ENCODE data around the gene SPOCK1.

- no peak for TF ChIP-seq EZH2 (IDR thresholded peaks at IDR 0.05; ENCODE audit: borderline replicate concordance, low read depth, low read length, severe bottlenecking)
- TF ChIP-seq CTCF (IDR thresholded peaks at IDR 0.05; ENCODE audit: borderline replicate concordance, extremely low read depth, low read length, poor library complexity, severe bottlenecking): no peak
These were observed 313.9 kb downstream of the SPOCK1 start for GRCh38 chr5:137185193-137185592.
